Testis (tissue), 3 donors: ENCODE results near the gene ATP6V0A4. TPM values are rescaled to one million over a fixed set of nuclear protein-coding genes. Genes with fewer than 3 reads are reported as not detected.

Experiments used
- DNase-seq: peaks from one replicate; pipeline ENCODE4 v3.0.0-alpha.2; 2019
- H3K27ac ChIP-seq, 2 donors: fragments of 200-600 bp; sonication (generic); one replicate each; pipeline ENCODE4 v1.5.1; 2019
- H3K27me3 ChIP-seq: fragments of 200-600 bp; sonication (generic); one replicate; pipeline ENCODE4 v1.5.1; 2019
- H3K36me3 ChIP-seq: fragments of 200-600 bp; sonication (generic); one replicate; pipeline ENCODE4 v1.5.1; 2017; ENCODE audit warnings: low read depth; ENCODE audit errors: missing control alignments
- H3K4me1 ChIP-seq: fragments of 200-600 bp; sonication (generic); one replicate; pipeline ENCODE4 v1.5.1; 2019
- H3K4me3 ChIP-seq, 2 donors: fragments of 200-600 bp; sonication (generic); one replicate each; pipeline ENCODE4 v1.5.1; 2017 to 2019
- H3K9me3 ChIP-seq: fragments of 200-600 bp; sonication (generic); one replicate; pipeline ENCODE4 v1.5.1; 2017
- CTCF ChIP-seq, 3 experiments: fragments of 450-650 bp in 2 of 3; fragments of 200-600 bp in 1 of 3; sonication (generic) in 1 of 3; IDR thresholded peaks; one replicate each; pipeline ENCODE4 v1.5.1; 2016 to 2019; ENCODE audit warnings: antibody characterized with exemption in 3 of 3, mild to moderate bottlenecking in 2 of 3, moderate library complexity in 1 of 3
- POLR2A ChIP-seq: fragments of 450-650 bp; IDR thresholded peaks from one replicate; pipeline ENCODE4 v1.6.1; 2017; ENCODE audit warnings: antibody characterized with exemption, mild to moderate bottlenecking, moderate library complexity
- WGBS, 2 donors: methylation state at CpG; one replicate each; pipeline ENCODE4 v1.1.5; 2018; 5-methylcytosine and 5-hydroxymethylcytosine counted together
- intact Hi-C: fragments of 100-400 bp; cut with DNase I; formaldehyde crosslinking; loops from one replicate; pipeline ENCODE4 v1.15.1; 2023; ENCODE audit warnings: low total_unique reads
- polyA plus RNA-seq: library from polyadenylated mRNA; stranded (reverse); fragments of 350-450 nt; fragmentation: Illumina TruSeq; extraction: RNeasy Lipid Tissue Mini Kit (QIAGEN cat#74804); gene quantifications from one replicate; pipeline ENCODE4 v1.2.3, GENCODE V29; 2014; ENCODE audit warnings: low read depth, low replicate concordance; ENCODE audit not compliant: insufficient read depth
- total RNA-seq, 2 donors: library from RNA; depleted of rRNA; stranded (reverse); fragments of >200 nt; gene quantifications; one replicate each; pipeline ENCODE4 v1.2.3, GENCODE V29; 2016

Gene ATP6V0A4
- total and polyA plus RNA-seq, 3 donors from 2014 or later = 0.65 to 1.8 (median 0.79) TPM

GRCh38 chr7:138752518-138753149, 45.4 kb downstream of the ATP6V0A4 start:
- TF ChIP-seq POLR2A (no peak), CTCF (IDR thresholded peaks at IDR 0.05) (no peak)
- 65 to 72% methylated on average over 12 of the region's 12 CpGs for WGBS, 2 donors
- no peak overlapping the region for H3K4me3 ChIP-seq
- H3K27me3 ChIP-seq = no peaks in the 10 kb centered on the region
- peaks cover 4% of the 10 kb centered on the region for H3K4me1 ChIP-seq
- H3K27ac ChIP-seq = no peak overlapping the region
- DNase-seq = peak; percentile 36
- no peaks in the 10 kb centered on the region for H3K36me3 ChIP-seq
- intact Hi-C loops = no loop called here
- H3K9me3 ChIP-seq = no peaks in the 10 kb centered on the region

GRCh38 chr7:138750901-138751464, 47.0 kb downstream of the ATP6V0A4 start:
- Histone ChIP-seq H3K27ac (no peak overlapping the region), H3K4me1 (peaks cover 4% of the 10 kb centered on the region), H3K4me3 (no peak overlapping the region), H3K36me3 (no peaks in the 10 kb centered on the region), H3K27me3 (no peaks in the 10 kb centered on the region), H3K9me3 (no peaks in the 10 kb centered on the region)
- DNase-seq = no peak
- intact Hi-C loops = no loop called here
- no peak for TF ChIP-seq CTCF (IDR thresholded peaks at IDR 0.05)
- TF ChIP-seq POLR2A = no peak
- 69 to 74% methylated on average over 17 to 18 of the region's 18 CpGs for WGBS, 2 donors

- no peaks in the 10 kb centered on the region for H3K9me3 ChIP-seq
- no peaks in the 10 kb centered on the region for H3K36me3 ChIP-seq
- no peak for DNase-seq
- H3K27me3 ChIP-seq = no peaks in the 10 kb centered on the region
- intact Hi-C loops = no loop called here
- WGBS, 2 donors = 84 to 86% methylated on average over 15 of the region's 15 CpGs
- no peak overlapping the region for H3K27ac ChIP-seq
- no peak overlapping the region for H3K4me3 ChIP-seq
- H3K4me1 ChIP-seq = peaks cover 4% of the 10 kb centered on the region
- TF ChIP-seq POLR2A (no peak), CTCF (IDR thresholded peaks at IDR 0.05) (no peak)
These were observed 47.5 kb downstream of the ATP6V0A4 start for GRCh38 chr7:138750473-138750872.

GRCh38 chr7:138749960-138750359, 48.0 kb downstream of the ATP6V0A4 start:
- no peak for DNase-seq
- Histone ChIP-seq H3K4me1 (peaks cover 4% of the 10 kb centered on the region), H3K36me3 (no peaks in the 10 kb centered on the region), H3K27ac (no peak overlapping the region), H3K9me3 (no peaks in the 10 kb centered on the region), H3K27me3 (no peaks in the 10 kb centered on the region), H3K4me3 (no peak overlapping the region)
- 77 to 81% methylated on average over 3 of the region's 3 CpGs for WGBS, 2 donors
- intact Hi-C loops = no loop called here
- TF ChIP-seq CTCF (IDR thresholded peaks at IDR 0.05) (no peak), POLR2A (no peak)

GRCh38 chr7:138748666-138749065, 49.3 kb downstream of the ATP6V0A4 start:
- Histone ChIP-seq H3K27me3 (no peaks in the 10 kb centered on the region), H3K4me3 (no peak overlapping the region), H3K9me3 (no peaks in the 10 kb centered on the region), H3K27ac (no peak overlapping the region), H3K4me1 (peaks cover 4% of the 10 kb centered on the region), H3K36me3 (no peaks in the 10 kb centered on the region)
- no peak for DNase-seq
- intact Hi-C loops = no loop called here
- TF ChIP-seq CTCF (IDR thresholded peaks at IDR 0.05) = no peak
- TF ChIP-seq POLR2A = no peak
- WGBS, 2 donors = 92 to 94% methylated on average over 6 of the region's 6 CpGs
